Esophagus muscularis mucosa (tissue), 4 donors: ENCODE results near the gene MICALL1. TPM values are rescaled to one million over a fixed set of nuclear protein-coding genes. Genes with fewer than 3 reads are reported as not detected.
A peak's percentile ranks its signal among the peaks of the same experiment; 100 is the strongest.

Source experiments
- DNase-seq: peaks from one replicate; pipeline ENCODE4 v3.0.0-alpha.2; 2017; ENCODE audit errors: extremely low spot score
- H3K27ac ChIP-seq, 4 donors: fragments of 200-600 bp; sonication (generic); replicated peaks in 1 of 4; 1 replicate in 3 of 4; 2 replicates in 1 of 4; pipeline ENCODE4 v1.5.1; 2016 to 2019; ENCODE audit warnings: mild to moderate bottlenecking in 1 of 4
- H3K27me3 ChIP-seq, 4 donors: fragments of 200-600 bp; sonication (generic); one replicate each; pipeline versions ENCODE4 v1.5.1 to v1.6.0; 2016 to 2019
- H3K36me3 ChIP-seq, 4 donors: fragments of 200-600 bp; sonication (generic); one replicate each; pipeline ENCODE4 v1.5.1; 2016 to 2019
- H3K4me1 ChIP-seq, 4 donors: fragments of 200-600 bp; sonication (generic); one replicate each; pipeline ENCODE4 v1.5.1; 2016 to 2019
- H3K4me3 ChIP-seq, 4 donors: fragments of 200-600 bp; sonication (generic); 1 replicate in 2 of 4; 2 replicates in 2 of 4; pipeline ENCODE4 v1.5.1; 2016 to 2019; ENCODE audit warnings: mild to moderate bottlenecking in 4 of 4, moderate library complexity in 1 of 4
- H3K9me3 ChIP-seq, 4 donors: fragments of 200-600 bp; sonication (generic); 1 replicate in 3 of 4; 2 replicates in 1 of 4; pipeline ENCODE4 v1.5.1; 2016 to 2019
- EP300 ChIP-seq: sonication (generic); formaldehyde crosslinking; IDR thresholded peaks from one replicate; pipeline ENCODE4 v1.6.1; 2017; ENCODE audit warnings: antibody characterized with exemption
- POLR2A ChIP-seq: fragments of 450-650 bp; IDR thresholded peaks from one replicate; pipeline ENCODE4 v1.6.1; 2017; ENCODE audit warnings: antibody characterized with exemption, moderate library complexity, mild to moderate bottlenecking, low read depth
- POLR2AphosphoS5 ChIP-seq, 2 donors: sonication (generic); formaldehyde crosslinking; IDR thresholded peaks; one replicate each; pipeline ENCODE4 v1.6.1; 2017; ENCODE audit warnings: antibody characterized with exemption in 2 of 2
- whole genome bisulfite sequencing: methylation state at CpG from one replicate; pipeline ENCODE4 v1.1.5; 2018; 5-methylcytosine and 5-hydroxymethylcytosine counted together
- intact Hi-C: fragments of 100-400 bp; cut with DNase I; formaldehyde crosslinking; loops from one replicate; pipeline ENCODE4 v1.15.1; 2023
- total RNA-seq, 4 donors: library from RNA; depleted of rRNA; stranded (reverse); fragments of >200 nt; gene quantifications; one replicate each; pipeline versions ENCODE4 v1.1.0 to v1.2.1, GENCODE V29; 2016
- TF ChIP-seq, protein P1 (sequence below), 3 experiments: fragments of 200-600 bp in 2 of 3; fragments of 450-650 bp in 1 of 3; sonication (generic) in 2 of 3; IDR thresholded peaks; one replicate each; pipeline ENCODE4 v1.5.1; 2017 to 2019; ENCODE audit warnings: antibody characterized with exemption in 3 of 3, mild to moderate bottlenecking in 2 of 3, moderate library complexity in 1 of 3

MICALL1 gene
- total RNA-seq, 4 donors from 2014 or later = 51.2 to 136 (median 71.2) TPM

GRCh38 chr22:37967147-37967546, 61.0 kb downstream of the MICALL1 start:
- peaks cover 15 to 24% (median 20%) of the 10 kb centered on the region in 4 donors for H3K4me1 ChIP-seq
- WGBS = 74% methylated on average over 1 of the region's 1 CpG
- H3K27me3 ChIP-seq = no peaks in the 10 kb centered on the region
- H3K36me3 ChIP-seq = peaks cover 37 to 63% (median 48%) of the 10 kb centered on the region in 4 donors
- intact Hi-C loops = loop anchor here (5.0 kb wide), 1 partner anchor 150 kb away; no protein-coding TSS in a partner anchor
- H3K9me3 ChIP-seq = no peaks in the 10 kb centered on the region
- TF ChIP-seq, protein P1, sequence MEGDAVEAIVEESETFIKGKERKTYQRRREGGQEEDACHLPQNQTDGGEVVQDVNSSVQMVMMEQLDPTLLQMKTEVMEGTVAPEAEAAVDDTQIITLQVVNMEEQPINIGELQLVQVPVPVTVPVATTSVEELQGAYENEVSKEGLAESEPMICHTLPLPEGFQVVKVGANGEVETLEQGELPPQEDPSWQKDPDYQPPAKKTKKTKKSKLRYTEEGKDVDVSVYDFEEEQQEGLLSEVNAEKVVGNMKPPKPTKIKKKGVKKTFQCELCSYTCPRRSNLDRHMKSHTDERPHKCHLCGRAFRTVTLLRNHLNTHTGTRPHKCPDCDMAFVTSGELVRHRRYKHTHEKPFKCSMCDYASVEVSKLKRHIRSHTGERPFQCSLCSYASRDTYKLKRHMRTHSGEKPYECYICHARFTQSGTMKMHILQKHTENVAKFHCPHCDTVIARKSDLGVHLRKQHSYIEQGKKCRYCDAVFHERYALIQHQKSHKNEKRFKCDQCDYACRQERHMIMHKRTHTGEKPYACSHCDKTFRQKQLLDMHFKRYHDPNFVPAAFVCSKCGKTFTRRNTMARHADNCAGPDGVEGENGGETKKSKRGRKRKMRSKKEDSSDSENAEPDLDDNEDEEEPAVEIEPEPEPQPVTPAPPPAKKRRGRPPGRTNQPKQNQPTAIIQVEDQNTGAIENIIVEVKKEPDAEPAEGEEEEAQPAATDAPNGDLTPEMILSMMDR (IDR thresholded peaks at IDR 0.05) = no peak
- TF ChIP-seq POLR2AphosphoS5 (IDR thresholded peaks at IDR 0.05) = no peak
- TF ChIP-seq EP300 = no peak
- TF ChIP-seq POLR2A = no peak
- no peak overlapping the region for H3K27ac ChIP-seq
- no peak overlapping the region for H3K4me3 ChIP-seq
- no peak for DNase-seq

DNA sequence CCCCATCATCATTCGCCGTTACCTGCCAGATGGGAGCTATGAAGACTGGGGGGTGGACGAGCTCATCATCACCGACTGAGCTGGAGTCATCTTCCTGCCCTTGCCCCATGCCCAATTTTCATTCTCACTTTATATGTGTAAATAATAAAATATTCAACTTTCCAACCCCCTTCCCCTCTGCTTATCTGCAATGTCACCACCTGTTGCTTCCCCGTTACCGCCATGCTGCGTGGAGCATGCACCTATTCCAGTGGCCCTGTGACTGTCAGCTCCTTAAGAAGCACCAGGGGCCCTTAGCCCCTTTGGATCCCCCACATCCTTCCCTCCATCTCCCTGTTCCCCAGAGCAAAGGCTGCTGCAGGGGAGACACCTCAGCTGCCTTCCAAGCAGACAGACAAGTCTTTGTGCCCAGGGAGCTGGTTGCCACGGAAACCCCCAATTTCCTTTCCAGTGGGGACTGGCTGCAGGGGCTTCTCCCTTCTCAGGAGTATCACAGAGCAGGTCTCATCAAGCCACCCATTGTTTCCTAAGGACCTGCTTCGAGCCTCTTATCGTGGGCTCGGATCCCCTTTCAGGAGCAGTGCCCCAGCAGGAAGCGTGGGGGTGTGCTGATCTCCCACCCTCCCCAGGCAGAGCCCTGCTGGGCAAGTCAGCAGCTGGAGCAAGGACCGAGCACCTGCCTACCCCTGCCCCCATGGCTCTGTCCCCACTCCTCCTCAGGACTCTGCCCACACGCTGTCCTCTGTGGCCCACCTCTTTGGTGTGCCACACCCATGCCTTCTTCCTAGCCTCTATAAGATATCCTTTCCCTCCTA, 61.7 kb downstream of the MICALL1 start:
- H3K36me3 ChIP-seq = peaks cover 39 to 61% (median 43%) of the 10 kb centered on the region in 4 donors
- peaks cover 15 to 27% (median 21%) of the 10 kb centered on the region in 4 donors for H3K4me1 ChIP-seq
- 85% methylated on average over 14 of the region's 14 CpGs for WGBS
- H3K27me3 ChIP-seq = no peaks in the 10 kb centered on the region
- peak overlapping the region in 3 of 4 donors; percentile 1 to 34 (median 11) for H3K27ac ChIP-seq
- DNase-seq = no peak
- TF ChIP-seq POLR2AphosphoS5 (IDR thresholded peaks at IDR 0.05) = no peak
- TF ChIP-seq, protein P1 (IDR thresholded peaks at IDR 0.05) = no peak
- intact Hi-C loops = loop anchor here (5.0 kb wide), 1 partner anchor 151 kb away; no protein-coding TSS in a partner anchor
- H3K4me3 ChIP-seq = no peak overlapping the region
- no peaks in the 10 kb centered on the region for H3K9me3 ChIP-seq

DNA sequence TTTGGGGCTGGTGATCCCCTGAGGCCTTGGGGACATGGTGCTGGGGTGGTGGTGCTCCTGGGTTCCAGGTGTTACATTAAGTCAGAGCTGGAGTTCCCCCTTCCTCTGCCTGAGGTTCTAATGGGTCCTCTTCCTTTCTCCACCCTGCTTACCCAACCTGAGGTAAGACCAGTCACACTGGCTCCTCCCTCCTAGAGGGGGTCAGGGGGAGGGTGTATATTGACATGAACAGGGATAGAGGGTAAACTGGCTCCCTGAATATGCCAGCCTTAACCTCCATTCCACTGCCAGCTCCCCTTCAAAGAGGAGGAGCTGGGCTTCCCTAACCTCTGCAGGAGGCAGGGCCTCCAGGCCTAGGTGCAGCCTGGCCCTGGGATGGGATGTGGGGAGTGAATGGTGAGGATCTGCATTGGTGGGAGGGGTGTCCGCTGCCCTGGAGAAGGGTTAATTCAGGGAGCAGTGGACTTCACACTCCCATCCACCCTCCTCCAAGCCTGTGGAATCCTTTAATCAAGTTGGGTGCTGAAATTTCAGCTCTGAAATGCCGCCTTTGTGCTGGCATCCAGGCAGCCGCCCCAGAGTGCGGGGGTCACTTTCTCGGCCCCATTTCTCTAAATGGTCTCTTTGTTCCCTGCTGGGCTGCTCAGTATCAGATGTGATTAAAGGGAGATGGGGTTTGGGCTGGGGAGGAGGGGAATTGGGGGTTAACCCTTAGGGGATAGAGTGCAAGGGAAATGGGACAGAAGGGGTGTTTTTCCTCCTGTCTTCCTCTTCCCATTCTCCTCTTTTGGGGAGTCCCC, 62.6 kb downstream of the MICALL1 start:
- peaks cover 35 to 61% (median 37%) of the 10 kb centered on the region in 4 donors for H3K36me3 ChIP-seq
- H3K4me3 ChIP-seq = no peak overlapping the region
- no peak for TF ChIP-seq EP300
- TF ChIP-seq, protein P1 (IDR thresholded peaks at IDR 0.05) = no peak
- TF ChIP-seq POLR2AphosphoS5 (IDR thresholded peaks at IDR 0.05) = no peak
- TF ChIP-seq POLR2A = no peak
- H3K4me1 ChIP-seq = peaks cover 15 to 27% (median 21%) of the 10 kb centered on the region in 4 donors
- no peak for DNase-seq
- no peaks in the 10 kb centered on the region for H3K9me3 ChIP-seq
- peak overlapping the region in 3 of 4 donors; percentile 1 to 34 (median 11) for H3K27ac ChIP-seq
- intact Hi-C loops = loop anchor here (5.0 kb wide), 1 partner anchor 151 kb away; no protein-coding TSS in a partner anchor
- no peaks in the 10 kb centered on the region for H3K27me3 ChIP-seq
- WGBS = 83% methylated on average over 5 of the region's 5 CpGs

DNA sequence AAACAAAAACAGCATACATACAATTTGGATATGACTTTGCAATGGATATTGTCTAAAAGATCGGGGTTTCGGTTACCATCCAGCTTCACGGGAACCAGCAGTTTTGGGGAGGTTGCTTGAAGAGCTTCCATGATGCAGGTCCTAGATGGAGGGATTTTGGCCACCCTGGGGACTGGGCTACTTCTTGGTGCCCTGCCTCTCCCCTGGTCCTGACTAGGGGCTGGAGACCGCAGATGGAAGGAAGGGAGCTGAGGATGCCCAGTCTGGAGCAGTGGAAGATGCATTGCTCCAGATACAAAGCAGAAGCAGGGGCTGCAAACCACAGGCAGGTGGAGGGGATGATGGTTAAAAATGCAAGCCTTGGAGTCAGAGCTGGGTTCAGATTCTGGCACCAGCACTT, 64.8 kb downstream of the MICALL1 start:
- H3K36me3 ChIP-seq = peaks cover 31 to 69% (median 33%) of the 10 kb centered on the region in 4 donors
- no peak for TF ChIP-seq POLR2A
- TF ChIP-seq, protein P1 (IDR thresholded peaks at IDR 0.05) = no peak
- H3K27ac ChIP-seq = no peak overlapping the region
- 89% methylated on average over 4 of the region's 4 CpGs for WGBS
- no peaks in the 10 kb centered on the region for H3K27me3 ChIP-seq
- no peaks in the 10 kb centered on the region for H3K9me3 ChIP-seq
- peaks cover 6 to 17% (median 9%) of the 10 kb centered on the region in 4 donors for H3K4me1 ChIP-seq
- no peak for DNase-seq
- no peak overlapping the region for H3K4me3 ChIP-seq
- intact Hi-C loops = no loop called here
